Liver (tissue), 3 donors: ENCODE results near the gene ZNF821.
"Not testable (repeated sequence)": the region's sequence is repeated elsewhere in the genome, so short reads cannot be mapped to it uniquely, and the experiment has no call there.

Experiments used
- CTCF ChIP-seq: fragments of 150-350 bp; IDR thresholded peaks from 2 replicates; pipeline ENCODE4 v1.5.1; 2017; ENCODE audit warnings: improper control_type of control experiment, low read depth, low read length; ENCODE audit not compliant: missing input control
- GABPA ChIP-seq, 2 donors: IDR thresholded peaks in 1 of 2; conservative IDR thresholded peaks in 1 of 2; 2 replicates each; pipeline ENCODE4 v1.6.1; 2016; ENCODE audit warnings: antibody characterized with exemption in 2 of 2, mild to moderate bottlenecking in 1 of 2, moderate library complexity in 1 of 2
- donor health status: healthy.
- donor health status: healthy.

- not testable (repeated sequence) for TF ChIP-seq CTCF; GABPA (IDR thresholded peaks at IDR 0.05 in 1 of 2, conservative IDR thresholded peaks at IDR 0.05 in 1 of 2)
Measured at GRCh38 chr16:71831698-71832097, 52.3 kb downstream of the ZNF821 start.
